ENCODE measurements around the gene MMP23B. TPM values are rescaled to one million over a fixed set of nuclear protein-coding genes. Genes with fewer than 3 reads are reported as not detected.
"Not testable (repeated sequence)": the region's sequence is repeated elsewhere in the genome, so short reads cannot be mapped to it uniquely, and the experiment has no call there.

Gene MMP23B
- polyA plus RNA-seq, 1 donor from 2014 or later = 0.98 TPM

GRCh38 chr1:1637479-1637875 lies 5.5 kb downstream of the MMP23B start:
- H3K36me3 ChIP-seq (ENCODE audit: insufficient read depth, low read length); H3K9me3 ChIP-seq (ENCODE audit: low read length); H3K27me3 ChIP-seq (ENCODE audit: insufficient read depth, low read depth, low read length); H3K9me2 ChIP-seq (ENCODE audit: insufficient read depth, low read length); H3K4me2 ChIP-seq (ENCODE audit: low read length); H3K4me3 ChIP-seq (ENCODE audit: low read length); H3K27ac ChIP-seq (ENCODE audit: low read length); H3K9ac ChIP-seq (ENCODE audit: low read length); H3F3A ChIP-seq (ENCODE audit: insufficient read depth, low read length, poor library complexity, severe bottlenecking); H4K20me1 ChIP-seq (ENCODE audit: insufficient read depth); H3K79me2 ChIP-seq (replicated peaks; ENCODE audit: insufficient read depth, low read length); H2AFZ ChIP-seq (ENCODE audit: low read depth, low read length): not testable (repeated sequence)

- not testable (repeated sequence) for H2AFZ ChIP-seq (ENCODE audit: low read depth, low read length); H4K20me1 ChIP-seq (ENCODE audit: insufficient read depth); H3K27me3 ChIP-seq (ENCODE audit: insufficient read depth, low read depth, low read length); H3K9me3 ChIP-seq (ENCODE audit: low read length); H3K9ac ChIP-seq (ENCODE audit: low read length); H3K27ac ChIP-seq (ENCODE audit: low read length); H3K4me3 ChIP-seq (ENCODE audit: low read length); H3K4me2 ChIP-seq (ENCODE audit: low read length); H3K79me2 ChIP-seq (replicated peaks; ENCODE audit: insufficient read depth, low read length); H3F3A ChIP-seq (ENCODE audit: insufficient read depth, low read length, poor library complexity, severe bottlenecking); H3K9me2 ChIP-seq (ENCODE audit: insufficient read depth, low read length); H3K36me3 ChIP-seq (ENCODE audit: insufficient read depth, low read length)
These were observed 6.6 kb downstream of the MMP23B start for GRCh38 chr1:1638528-1638927.

- H3K27ac ChIP-seq (ENCODE audit: low read length); H3K4me2 ChIP-seq (ENCODE audit: low read length); H2AFZ ChIP-seq (ENCODE audit: low read depth, low read length); H3K4me3 ChIP-seq (ENCODE audit: low read length); H3K9me3 ChIP-seq (ENCODE audit: low read length); H3F3A ChIP-seq (ENCODE audit: insufficient read depth, low read length, poor library complexity, severe bottlenecking); H3K9ac ChIP-seq (ENCODE audit: low read length); H4K20me1 ChIP-seq (ENCODE audit: insufficient read depth); H3K27me3 ChIP-seq (ENCODE audit: insufficient read depth, low read depth, low read length); H3K36me3 ChIP-seq (ENCODE audit: insufficient read depth, low read length); H3K9me2 ChIP-seq (ENCODE audit: insufficient read depth, low read length); H3K79me2 ChIP-seq (replicated peaks; ENCODE audit: insufficient read depth, low read length): not testable (repeated sequence)
These were observed 7.4 kb downstream of the MMP23B start for GRCh38 chr1:1639368-1639767.

- H3K9me2 ChIP-seq (ENCODE audit: insufficient read depth, low read length); H3K9ac ChIP-seq (ENCODE audit: low read length); H3K9me3 ChIP-seq (ENCODE audit: low read length); H3K27ac ChIP-seq (ENCODE audit: low read length); H3K79me2 ChIP-seq (replicated peaks; ENCODE audit: insufficient read depth, low read length); H3K4me3 ChIP-seq (ENCODE audit: low read length); H3K36me3 ChIP-seq (ENCODE audit: insufficient read depth, low read length); H2AFZ ChIP-seq (ENCODE audit: low read depth, low read length); H3K4me2 ChIP-seq (ENCODE audit: low read length); H4K20me1 ChIP-seq (ENCODE audit: insufficient read depth); H3K27me3 ChIP-seq (ENCODE audit: insufficient read depth, low read depth, low read length); H3F3A ChIP-seq (ENCODE audit: insufficient read depth, low read length, poor library complexity, severe bottlenecking): not testable (repeated sequence)
These were observed 8.1 kb downstream of the MMP23B start for GRCh38 chr1:1640081-1640480.

- H2AFZ ChIP-seq (ENCODE audit: low read depth, low read length); H3K36me3 ChIP-seq (ENCODE audit: insufficient read depth, low read length); H3K79me2 ChIP-seq (replicated peaks; ENCODE audit: insufficient read depth, low read length); H3K4me3 ChIP-seq (ENCODE audit: low read length); H3K9me2 ChIP-seq (ENCODE audit: insufficient read depth, low read length); H3K9ac ChIP-seq (ENCODE audit: low read length); H3K27me3 ChIP-seq (ENCODE audit: insufficient read depth, low read depth, low read length); H4K20me1 ChIP-seq (ENCODE audit: insufficient read depth); H3F3A ChIP-seq (ENCODE audit: insufficient read depth, low read length, poor library complexity, severe bottlenecking); H3K27ac ChIP-seq (ENCODE audit: low read length); H3K4me2 ChIP-seq (ENCODE audit: low read length); H3K9me3 ChIP-seq (ENCODE audit: low read length): not testable (repeated sequence)
These were observed 8.9 kb downstream of the MMP23B start for GRCh38 chr1:1640711-1641461.

GRCh38 chr1:1646326-1646725 lies 14.4 kb downstream of the MMP23B start:
- not testable (repeated sequence) for H3K79me2 ChIP-seq (replicated peaks; ENCODE audit: insufficient read depth, low read length); H3K9me3 ChIP-seq (ENCODE audit: low read length); H3F3A ChIP-seq (ENCODE audit: insufficient read depth, low read length, poor library complexity, severe bottlenecking); H3K27me3 ChIP-seq (ENCODE audit: insufficient read depth, low read depth, low read length); H3K36me3 ChIP-seq (ENCODE audit: insufficient read depth, low read length); H3K4me3 ChIP-seq (ENCODE audit: low read length); H3K9ac ChIP-seq (ENCODE audit: low read length); H3K9me2 ChIP-seq (ENCODE audit: insufficient read depth, low read length); H4K20me1 ChIP-seq (ENCODE audit: insufficient read depth); H2AFZ ChIP-seq (ENCODE audit: low read depth, low read length); H3K27ac ChIP-seq (ENCODE audit: low read length); H3K4me2 ChIP-seq (ENCODE audit: low read length)

GRCh38 chr1:1647567-1648241 lies 15.7 kb downstream of the MMP23B start:
- not testable (repeated sequence) for H3K36me3 ChIP-seq (ENCODE audit: insufficient read depth, low read length); H3K27me3 ChIP-seq (ENCODE audit: insufficient read depth, low read depth, low read length); H3K9me2 ChIP-seq (ENCODE audit: insufficient read depth, low read length); H3K9ac ChIP-seq (ENCODE audit: low read length); H4K20me1 ChIP-seq (ENCODE audit: insufficient read depth); H3K9me3 ChIP-seq (ENCODE audit: low read length); H3K4me3 ChIP-seq (ENCODE audit: low read length); H3K79me2 ChIP-seq (replicated peaks; ENCODE audit: insufficient read depth, low read length); H3F3A ChIP-seq (ENCODE audit: insufficient read depth, low read length, poor library complexity, severe bottlenecking); H2AFZ ChIP-seq (ENCODE audit: low read depth, low read length); H3K27ac ChIP-seq (ENCODE audit: low read length); H3K4me2 ChIP-seq (ENCODE audit: low read length)

- not testable (repeated sequence) for H3K36me3 ChIP-seq (ENCODE audit: insufficient read depth, low read length); H3F3A ChIP-seq (ENCODE audit: insufficient read depth, low read length, poor library complexity, severe bottlenecking); H3K4me2 ChIP-seq (ENCODE audit: low read length); H3K27ac ChIP-seq (ENCODE audit: low read length); H3K9me3 ChIP-seq (ENCODE audit: low read length); H2AFZ ChIP-seq (ENCODE audit: low read depth, low read length); H3K4me3 ChIP-seq (ENCODE audit: low read length); H3K9ac ChIP-seq (ENCODE audit: low read length); H3K9me2 ChIP-seq (ENCODE audit: insufficient read depth, low read length); H3K27me3 ChIP-seq (ENCODE audit: insufficient read depth, low read depth, low read length); H3K79me2 ChIP-seq (replicated peaks; ENCODE audit: insufficient read depth, low read length); H4K20me1 ChIP-seq (ENCODE audit: insufficient read depth)
These were observed 16.3 kb downstream of the MMP23B start for GRCh38 chr1:1648265-1648664.
